ENCODE results near the gene SENP1. TPM values are rescaled to one million over a fixed set of nuclear protein-coding genes. Genes with fewer than 3 reads are reported as not detected.

The SENP1 gene
- 6.5 and 12.2 TPM in 2 replicates for total RNA-seq

GRCh38 chr12:48105867-48106680, at the start of gene SENP1:
Gene SENP1 (minus strand): TSS chr12:48106079. CDS start chr12:48101472, 4,607 bp downstream.

GRCh38 chr12:48119078-48119833, 13.4 kb upstream of the SENP1 start, which contains the start of gene PFKM:
Gene PFKM (plus strand): TSS chr12:48119364. CDS start chr12:48122775, 3,411 bp downstream.

GRCh38 chr12:48004053-48004941, 101.6 kb downstream of the SENP1 start, which contains the start of gene COL2A1:
Gene COL2A1 (minus strand): TSS chr12:48004476. CDS start chr12:48004321, 155 bp downstream.

Other genes with a start within 250 kb of the SENP1 start
- 7.9 and 10.4 TPM in 2 replicates for gene VDR, start 201.1 kb downstream of the SENP1 start, total RNA-seq
- 14.2 and 16.5 TPM in 2 replicates for gene TMEM106C, start 142.5 kb downstream of the SENP1 start, total RNA-seq
- not detected in 2 replicates for gene COL2A1, start 101.6 kb downstream of the SENP1 start, total RNA-seq
- 51.6 and 52.3 TPM in 2 replicates for gene PFKM, start 13.3 kb upstream of the SENP1 start, total RNA-seq
- gene ASB8, start 51.4 kb upstream of the SENP1 start, total RNA-seq: 17.8 and 27.3 TPM in 2 replicates
- gene CCDC184, start 77.6 kb upstream of the SENP1 start, total RNA-seq: 0.15 and 0.19 TPM in 2 replicates
- not detected in 2 replicates for gene OR10AD1, start 97.2 kb upstream of the SENP1 start, total RNA-seq
- 2.9 and 3.1 TPM in 2 replicates for gene ZNF641, start 244.8 kb upstream of the SENP1 start, total RNA-seq